T1000 (cell line): ENCODE data around the gene TMEM25.
"Not testable (repeated sequence)": the region's sequence is repeated elsewhere in the genome, so short reads cannot be mapped to it uniquely, and the experiment has no call there.

Experiments used
- DNase-seq: peaks from one replicate; lab custom pipeline; 2025; ENCODE audit warnings: mixed read lengths; lab: John Stamatoyannopoulos, UW

TMEM25 gene

DNA sequence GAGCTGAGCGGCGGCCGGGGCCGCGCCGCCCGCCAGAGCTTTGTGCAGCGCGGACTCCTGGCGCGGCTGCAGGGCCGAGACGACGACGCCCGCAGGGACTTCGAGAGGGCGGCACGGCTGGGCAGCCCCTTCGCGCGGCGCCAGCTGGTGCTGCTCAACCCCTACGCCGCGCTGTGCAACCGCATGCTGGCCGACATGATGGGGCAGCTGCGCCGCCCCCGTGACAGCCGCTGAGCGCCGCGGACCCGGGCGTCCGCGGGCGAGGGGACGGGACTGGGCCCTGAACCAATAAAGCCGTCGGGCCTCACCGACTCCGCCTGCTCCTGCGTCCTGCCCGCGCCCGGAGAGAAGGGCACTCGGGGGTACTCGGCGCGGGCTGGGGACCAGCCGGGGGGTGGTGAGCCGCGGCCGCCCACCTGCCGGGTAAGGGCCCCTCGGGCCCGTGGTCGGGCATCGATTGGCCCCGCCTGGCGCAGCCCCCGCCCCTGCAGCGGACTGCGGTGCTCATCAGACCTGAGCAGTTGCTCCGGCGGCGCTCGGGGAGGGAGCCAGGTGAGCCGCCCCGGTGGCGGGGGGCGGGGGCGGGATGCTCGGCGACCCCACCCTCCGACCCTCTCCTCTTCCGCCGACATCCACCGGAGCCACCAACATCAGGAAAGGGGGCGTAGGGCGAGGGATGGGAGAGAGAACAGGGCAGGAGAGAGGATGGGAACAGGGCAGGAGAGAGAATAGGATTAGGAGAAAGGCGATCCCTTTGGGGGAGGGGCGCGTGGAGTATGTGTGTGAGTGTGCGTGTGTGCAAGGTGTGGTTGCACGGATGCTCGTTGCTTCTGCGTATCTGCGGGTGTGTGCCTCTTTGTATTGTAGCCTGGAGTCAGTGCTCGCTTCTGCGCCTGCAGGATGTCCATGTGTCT lies at the start of gene TMEM25:
Gene TMEM25, plus strand, starts transcription at position 510 of the 914 bp plus-strand sequence. CDS start 610 bp downstream, outside the sequence.
- DNase-seq, result peak; percentile 39

DNA sequence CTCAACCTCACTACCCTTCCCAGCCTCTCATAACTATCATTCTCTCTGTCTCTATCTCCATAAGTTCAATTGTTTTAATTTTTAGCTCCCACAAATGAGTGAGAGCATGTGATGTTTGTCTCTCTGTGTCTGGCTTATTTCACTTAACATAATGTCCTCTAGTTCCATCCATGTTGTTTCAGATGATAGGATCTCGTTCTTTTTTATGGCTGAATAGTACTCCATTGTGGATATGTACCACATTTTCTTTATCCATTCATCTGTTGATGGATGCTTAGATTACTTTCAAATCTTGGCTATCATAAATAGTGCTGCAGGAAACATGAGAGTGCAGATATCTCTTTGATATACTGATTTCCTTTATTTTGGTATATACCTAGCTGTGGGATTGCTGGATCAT lies 49.8 kb upstream of the TMEM25 start:
- DNase-seq, result not testable (repeated sequence)

DNA sequence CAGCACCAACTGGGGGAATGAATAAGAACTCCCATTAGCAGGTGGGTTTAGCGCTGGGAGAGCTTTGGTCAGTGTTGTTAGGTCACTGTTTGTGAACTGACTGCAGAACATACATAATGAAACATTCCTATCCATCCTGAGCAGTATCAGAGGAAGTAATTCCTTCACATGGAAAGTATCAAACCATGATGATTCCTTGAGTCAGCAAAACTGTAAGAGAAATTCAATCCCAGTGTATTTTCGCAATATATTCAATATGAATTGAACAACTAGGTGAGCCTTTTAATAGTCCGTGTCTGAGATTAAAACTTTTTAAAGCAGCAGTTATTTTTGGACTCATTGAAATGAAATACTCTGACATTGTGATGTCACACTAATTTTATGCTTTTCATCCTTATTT lies 46.6 kb upstream of the TMEM25 start:
- no peak for DNase-seq

DNA sequence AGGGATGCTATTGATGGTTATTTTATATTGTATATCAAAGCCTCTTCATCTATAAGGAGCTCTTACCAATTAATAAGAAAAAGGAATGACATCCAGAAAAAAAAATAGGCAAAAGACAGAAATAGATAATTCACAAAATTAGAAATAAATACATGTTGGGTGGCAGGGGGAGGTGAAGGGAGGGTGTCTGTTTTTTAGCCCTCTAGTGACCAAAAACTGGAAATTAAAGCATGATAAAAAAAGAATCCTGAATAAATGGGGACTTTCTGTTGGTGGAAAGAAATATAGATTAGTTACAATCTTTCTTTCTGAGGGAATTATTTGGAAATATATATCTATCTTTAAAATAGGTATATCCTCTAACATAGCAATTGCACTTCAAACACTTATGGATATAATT lies 45.7 kb upstream of the TMEM25 start:
- DNase-seq, result no peak

DNA sequence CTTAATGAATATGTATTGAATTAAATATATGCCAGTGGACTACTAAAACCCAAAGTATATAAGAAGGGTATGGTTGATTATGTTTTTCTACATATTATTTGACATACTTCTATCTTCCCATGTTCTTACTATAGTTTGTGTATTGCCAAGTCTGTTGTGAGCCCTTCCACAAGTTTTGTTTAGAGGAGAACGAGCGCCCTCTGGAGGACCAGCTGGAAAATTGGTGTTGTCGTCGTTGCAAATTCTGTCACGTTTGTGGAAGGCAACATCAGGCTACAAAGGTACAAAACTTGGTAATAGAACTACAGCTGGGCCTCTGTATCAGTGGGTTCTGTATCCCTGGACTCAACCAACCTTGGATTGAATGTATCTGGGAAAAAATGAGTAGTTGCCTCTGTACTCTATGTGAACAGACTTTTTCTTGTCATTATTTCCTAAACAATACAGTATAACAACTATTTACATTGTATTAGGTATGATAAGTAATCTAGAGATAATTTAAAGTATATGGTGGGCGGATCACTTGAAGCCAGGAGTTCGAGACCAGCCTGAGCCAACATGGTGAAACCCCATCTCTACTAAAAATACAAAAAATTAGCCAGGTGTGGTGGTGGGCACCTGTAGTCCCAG lies 42.4 kb upstream of the TMEM25 start:
- no peak for DNase-seq

DNA sequence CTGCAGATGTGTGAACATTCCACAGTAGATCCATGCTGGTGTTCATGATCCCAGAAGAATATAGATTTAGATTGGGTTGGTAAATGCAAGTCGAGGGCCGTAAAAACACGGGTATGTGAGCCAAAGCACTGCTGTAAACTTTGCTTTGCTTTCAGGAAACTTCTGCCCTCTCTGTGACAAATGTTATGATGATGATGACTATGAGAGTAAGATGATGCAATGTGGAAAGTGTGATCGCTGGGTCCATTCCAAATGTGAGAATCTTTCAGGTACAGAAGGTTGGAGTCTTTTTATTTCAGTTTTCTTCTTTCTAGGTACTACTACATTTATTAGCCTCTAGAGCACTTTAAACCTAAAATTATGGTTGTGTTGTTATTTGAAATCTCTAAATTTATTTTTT lies 40.0 kb upstream of the TMEM25 start:
- no peak for DNase-seq

DNA sequence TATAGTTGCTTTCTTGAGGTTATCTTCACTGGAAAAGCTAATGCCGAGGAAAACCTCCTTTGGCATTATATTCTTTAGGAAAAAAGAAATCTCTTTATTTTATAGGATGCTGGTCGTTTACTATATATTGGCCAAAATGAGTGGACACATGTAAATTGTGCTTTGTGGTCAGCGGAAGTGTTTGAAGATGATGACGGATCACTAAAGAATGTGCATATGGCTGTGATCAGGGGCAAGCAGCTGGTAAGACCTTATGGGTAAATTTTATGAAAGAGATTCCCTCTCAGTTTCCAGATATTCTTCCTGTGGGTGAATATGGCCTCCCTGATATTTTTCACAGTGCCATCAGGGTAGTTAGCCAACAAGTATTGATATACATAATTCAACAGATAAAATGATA lies 33.2 kb upstream of the TMEM25 start:
- no peak for DNase-seq

DNA sequence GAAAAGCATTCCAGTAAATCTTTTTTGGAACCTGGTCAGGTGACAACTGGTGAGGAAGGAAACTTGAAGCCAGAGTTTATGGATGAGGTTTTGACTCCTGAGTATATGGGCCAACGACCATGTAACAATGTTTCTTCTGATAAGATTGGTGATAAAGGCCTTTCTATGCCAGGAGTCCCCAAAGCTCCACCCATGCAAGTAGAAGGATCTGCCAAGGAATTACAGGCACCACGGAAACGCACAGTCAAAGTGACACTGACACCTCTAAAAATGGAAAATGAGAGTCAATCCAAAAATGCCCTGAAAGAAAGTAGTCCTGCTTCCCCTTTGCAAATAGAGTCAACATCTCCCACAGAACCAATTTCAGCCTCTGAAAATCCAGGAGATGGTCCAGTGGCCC lies 27.8 kb upstream of the TMEM25 start:
- no peak for DNase-seq

DNA sequence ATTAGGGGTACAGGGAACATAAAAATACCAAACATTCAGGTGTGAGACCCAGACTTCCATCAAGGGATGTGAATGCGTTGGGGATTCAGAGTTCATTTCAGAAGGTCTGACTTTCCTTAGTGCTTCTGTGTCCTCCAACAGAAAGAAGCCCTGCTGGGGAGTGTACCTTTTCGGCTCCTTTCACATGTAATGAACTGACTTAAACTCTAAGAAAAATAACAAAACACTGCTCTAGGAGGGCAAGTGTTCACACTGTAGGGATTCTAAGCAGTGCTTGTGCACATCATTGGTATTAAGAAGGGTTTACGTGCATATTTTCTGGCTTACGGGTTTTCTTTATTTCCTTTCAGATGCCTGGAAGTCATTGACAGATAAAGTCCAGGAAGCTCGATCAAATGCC lies 19.4 kb upstream of the TMEM25 start:
- no peak for DNase-seq

DNA sequence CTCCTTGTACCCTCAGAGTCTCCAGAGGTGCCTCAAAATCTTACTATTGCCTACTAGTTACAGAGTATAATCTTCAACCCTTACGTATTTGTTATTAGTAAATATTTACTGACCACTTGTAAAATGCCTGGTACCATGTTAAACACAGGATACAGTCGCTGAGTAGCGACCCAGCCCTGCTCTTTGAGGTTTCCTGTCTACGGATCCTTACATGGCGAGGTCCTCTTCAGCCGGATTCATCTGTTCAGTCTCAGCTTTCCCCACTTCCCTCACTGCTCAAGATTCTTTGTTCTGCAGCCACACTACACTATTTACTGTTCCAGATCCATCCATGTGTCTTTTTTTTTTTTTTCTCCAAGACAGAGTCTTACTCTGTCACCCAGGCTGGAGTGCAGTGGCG lies 16.9 kb upstream of the TMEM25 start:
- DNase-seq, result no peak

DNA sequence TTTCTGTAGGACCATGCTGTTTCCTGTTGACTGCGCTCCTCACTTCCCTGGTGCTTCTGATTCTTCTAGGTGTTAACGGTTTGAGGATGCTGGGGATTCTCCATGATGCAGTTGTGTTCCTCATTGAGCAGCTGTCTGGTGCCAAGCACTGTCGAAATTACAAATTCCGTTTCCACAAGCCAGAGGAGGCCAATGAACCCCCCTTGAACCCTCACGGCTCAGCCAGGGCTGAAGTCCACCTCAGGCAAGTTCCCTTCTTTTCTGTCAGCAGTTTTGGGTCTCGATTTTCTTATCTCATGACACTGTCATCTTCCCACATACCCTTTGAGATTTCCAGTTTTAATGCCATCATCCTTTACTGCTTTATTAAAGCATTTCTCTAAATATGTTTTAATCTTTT lies 11.4 kb upstream of the TMEM25 start:
- DNase-seq, result no peak

DNA sequence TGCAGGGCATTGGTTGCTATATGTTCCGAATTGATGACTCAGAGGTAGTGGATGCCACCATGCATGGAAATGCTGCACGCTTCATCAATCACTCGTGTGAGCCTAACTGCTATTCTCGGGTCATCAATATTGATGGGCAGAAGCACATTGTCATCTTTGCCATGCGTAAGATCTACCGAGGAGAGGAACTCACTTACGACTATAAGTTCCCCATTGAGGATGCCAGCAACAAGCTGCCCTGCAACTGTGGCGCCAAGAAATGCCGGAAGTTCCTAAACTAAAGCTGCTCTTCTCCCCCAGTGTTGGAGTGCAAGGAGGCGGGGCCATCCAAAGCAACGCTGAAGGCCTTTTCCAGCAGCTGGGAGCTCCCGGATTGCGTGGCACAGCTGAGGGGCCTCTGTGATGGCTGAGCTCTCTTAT lies 9.1 kb upstream of the TMEM25 start:
- no peak for DNase-seq

DNA sequence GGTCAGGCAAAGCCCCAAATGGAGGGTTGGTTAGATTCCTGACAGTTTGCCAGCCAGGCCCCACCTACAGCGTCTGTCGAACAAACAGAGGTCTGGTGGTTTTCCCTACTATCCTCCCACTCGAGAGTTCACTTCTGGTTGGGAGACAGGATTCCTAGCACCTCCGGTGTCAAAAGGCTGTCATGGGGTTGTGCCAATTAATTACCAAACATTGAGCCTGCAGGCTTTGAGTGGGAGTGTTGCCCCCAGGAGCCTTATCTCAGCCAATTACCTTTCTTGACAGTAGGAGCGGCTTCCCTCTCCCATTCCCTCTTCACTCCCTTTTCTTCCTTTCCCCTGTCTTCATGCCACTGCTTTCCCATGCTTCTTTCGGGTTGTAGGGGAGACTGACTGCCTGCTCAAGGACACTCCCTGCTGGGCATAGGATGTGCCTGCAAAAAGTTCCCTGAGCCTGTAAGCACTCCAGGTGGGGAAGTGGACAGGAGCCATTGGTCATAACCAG lies 8.4 kb upstream of the TMEM25 start:
- DNase-seq, result no peak

DNA sequence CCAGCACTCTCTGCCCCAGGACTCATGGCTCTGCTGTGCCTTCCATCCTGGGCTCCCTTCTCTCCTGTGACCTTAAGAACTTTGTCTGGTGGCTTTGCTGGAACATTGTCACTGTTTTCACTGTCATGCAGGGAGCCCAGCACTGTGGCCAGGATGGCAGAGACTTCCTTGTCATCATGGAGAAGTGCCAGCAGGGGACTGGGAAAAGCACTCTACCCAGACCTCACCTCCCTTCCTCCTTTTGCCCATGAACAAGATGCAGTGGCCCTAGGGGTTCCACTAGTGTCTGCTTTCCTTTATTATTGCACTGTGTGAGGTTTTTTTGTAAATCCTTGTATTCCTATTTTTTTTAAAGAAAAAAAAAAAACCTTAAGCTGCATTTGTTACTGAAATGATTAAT lies 6.6 kb upstream of the TMEM25 start:
- DNase-seq, result no peak

DNA sequence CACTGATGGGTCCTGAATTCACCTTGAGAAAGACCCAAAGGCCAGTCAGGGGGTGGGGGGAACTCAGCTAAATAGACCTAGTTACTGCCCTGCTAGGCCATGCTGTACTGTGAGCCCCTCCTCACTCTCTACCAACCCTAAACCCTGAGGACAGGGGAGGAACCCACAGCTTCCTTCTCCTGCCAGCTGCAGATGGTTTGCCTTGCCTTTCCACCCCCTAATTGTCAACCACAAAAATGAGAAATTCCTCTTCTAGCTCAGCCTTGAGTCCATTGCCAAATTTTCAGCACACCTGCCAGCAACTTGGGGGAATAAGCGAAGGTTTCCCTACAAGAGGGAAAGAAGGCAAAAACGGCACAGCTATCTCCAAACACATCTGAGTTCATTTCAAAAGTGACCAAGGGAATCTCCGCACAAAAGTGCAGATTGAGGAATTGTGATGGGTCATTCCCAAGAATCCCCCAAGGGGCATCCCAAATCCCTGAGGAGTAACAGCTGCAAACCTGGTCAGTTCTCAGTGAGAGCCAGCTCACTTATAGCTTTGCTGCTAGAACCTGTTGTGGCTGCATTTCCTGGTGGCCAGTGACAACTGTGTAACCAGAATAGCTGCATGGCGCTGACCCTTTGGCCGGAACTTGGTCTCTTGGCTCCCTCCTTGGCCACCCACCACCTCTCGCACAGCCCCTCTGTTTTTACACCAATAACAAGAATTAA lies 6.1 kb upstream of the TMEM25 start:
- no peak for DNase-seq

DNA sequence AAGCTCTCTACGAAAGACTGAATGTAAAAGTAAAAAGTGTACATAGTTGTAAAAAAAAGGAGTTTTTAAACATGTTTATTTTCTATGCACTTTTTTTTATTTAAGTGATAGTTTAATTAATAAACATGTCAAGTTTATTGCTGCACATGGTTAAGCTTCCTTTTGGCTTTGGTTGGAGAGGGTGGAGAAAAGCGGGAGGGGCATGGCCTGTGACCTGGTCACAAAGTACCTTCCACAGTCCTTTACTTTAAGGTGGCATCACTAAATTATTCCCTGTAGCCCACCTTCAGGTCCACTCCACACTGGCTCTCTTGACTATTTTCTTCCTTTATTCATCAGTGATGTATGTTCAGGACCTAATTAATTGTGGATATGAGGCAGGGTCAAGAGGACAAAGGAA lies 4.3 kb upstream of the TMEM25 start:
- no peak for DNase-seq

DNA sequence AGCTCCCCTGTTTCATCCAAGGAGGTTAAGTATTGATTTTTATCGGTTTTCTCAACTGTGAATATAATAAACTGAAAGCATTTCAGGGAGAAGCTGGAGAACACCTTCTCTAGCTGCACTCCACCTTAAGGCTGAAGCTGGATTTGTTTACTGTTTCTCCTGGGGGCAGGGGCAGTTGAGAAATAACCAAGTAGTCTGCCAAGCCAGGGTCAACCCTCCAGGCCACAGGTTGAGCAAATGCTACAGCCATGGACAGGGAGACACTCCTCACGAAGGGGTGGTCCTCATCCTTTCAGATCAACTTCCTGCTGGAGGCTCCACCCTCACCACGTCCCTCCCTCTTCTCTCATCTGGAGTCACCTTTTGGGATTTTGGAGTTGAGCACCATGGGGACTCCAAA lies 3.9 kb upstream of the TMEM25 start, which contains the start of gene TTC36:
Gene TTC36, plus strand, starts transcription at position 366 of the 400 bp plus-strand sequence. Its CDS starts 21 bp downstream, at position 387.
- no peak for DNase-seq

DNA sequence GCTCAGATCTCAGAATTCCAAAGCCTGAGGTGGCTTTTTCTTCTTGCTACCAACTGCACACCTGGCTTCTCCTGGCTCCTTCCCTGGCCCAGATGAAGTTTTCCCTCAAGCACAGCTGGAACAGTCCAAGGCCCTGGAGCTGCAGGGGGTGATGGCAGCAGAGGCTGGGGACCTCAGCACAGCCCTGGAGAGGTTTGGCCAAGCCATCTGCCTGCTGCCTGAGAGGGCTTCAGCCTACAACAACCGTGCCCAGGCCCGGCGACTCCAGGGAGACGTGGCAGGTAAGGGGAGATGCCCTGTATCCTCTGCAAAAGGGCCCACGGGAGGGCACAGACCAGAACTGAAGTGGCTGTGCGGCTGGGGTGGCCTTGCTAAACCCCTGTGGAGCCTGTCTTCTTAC lies 2.5 kb upstream of the TMEM25 start:
- no peak for DNase-seq

DNA sequence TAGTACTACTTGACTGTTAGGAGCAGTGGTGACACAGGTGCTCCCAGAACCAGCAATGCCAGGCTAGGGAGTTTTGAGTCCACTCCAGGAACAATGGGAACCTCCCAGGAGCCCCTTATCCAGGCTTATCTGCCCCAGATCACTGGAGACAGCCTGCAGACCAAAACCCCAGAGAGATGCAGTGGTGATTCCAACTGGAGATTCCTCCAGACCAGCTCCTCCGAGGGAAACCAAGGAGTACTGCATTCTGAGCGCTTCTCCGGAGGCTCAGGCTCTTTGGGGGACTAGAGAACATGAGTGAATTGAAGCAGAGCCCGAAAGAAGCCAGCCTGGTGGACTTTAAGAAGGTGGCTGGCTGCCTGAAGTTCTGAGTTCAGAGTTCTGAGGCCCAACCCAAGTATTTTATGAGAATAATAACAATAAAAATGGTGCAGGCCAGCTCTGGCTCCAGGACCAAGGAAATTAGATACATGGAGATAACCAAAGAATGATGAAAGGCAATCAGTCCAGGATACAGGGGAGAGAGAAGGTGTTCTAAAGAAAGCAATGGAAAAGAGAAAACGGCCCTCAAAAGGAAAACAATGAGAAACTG lies 1.3 kb upstream of the TMEM25 start:
- DNase-seq, result no peak

DNA sequence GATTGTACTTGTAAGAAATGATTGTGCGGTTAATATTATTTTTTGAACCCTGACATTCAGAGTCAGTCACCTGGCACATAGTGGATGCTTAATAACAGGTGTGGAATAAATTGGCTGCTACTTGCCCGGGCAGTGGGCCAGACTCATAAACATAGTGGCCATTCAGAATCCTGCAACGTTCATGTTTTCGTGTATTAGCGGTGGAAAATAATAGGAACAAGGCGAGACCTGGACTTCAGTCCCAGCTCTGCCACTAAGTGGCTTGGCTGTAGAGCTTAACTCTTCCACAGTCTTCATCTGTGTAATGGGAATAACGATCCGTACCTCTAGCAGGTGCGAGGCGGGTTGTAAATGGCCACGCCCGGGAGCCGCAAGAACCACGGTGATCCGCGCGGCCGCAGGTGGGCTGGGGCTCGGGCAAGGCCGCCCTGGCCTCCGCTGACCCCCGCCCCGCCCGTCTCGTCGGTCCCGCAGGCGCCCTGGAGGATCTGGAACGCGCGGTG lies 761 bp upstream of the TMEM25 start:
- DNase-seq, result no peak

DNA sequence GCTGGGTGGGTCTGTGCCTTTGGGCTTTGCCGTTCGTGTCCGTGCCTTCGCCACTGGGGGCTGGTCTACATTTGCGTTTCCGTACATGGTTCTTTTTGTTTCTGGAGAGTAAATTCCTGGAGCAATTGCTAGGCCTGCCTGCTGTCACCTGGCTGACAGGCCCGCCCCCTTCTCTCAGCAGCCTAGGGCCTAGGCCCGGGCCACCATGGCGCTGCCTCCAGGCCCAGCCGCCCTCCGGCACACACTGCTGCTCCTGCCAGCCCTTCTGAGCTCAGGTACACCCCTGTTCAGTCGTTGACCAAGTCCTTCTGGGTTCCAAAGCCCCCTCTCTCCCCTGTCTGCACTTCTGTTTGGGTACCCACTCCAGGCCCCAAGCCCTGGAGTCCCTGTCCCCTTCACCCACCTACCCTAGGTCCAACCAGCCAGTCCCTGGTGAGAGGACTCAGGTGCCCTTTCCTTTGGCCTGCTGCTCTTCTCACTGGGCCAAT lies 649 bp downstream of the TMEM25 start:
- DNase-seq, result no peak

DNA sequence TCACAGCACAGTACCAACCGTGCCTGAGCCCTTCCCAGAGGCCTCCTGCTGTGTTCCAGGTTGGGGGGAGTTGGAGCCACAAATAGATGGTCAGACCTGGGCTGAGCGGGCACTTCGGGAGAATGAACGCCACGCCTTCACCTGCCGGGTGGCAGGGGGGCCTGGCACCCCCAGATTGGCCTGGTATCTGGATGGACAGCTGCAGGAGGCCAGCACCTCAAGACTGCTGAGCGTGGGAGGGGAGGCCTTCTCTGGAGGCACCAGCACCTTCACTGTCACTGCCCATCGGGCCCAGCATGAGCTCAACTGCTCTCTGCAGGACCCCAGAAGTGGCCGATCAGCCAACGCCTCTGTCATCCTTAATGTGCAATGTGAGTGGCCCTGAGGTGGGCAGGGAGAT lies 1.1 kb downstream of the TMEM25 start:
- DNase-seq, result no peak
